ENCODE data around the gene AKR1C3. TPM values are rescaled to one million over a fixed set of nuclear protein-coding genes. Genes with fewer than 3 reads are reported as not detected.
"Not testable (repeated sequence)": the region's sequence is repeated elsewhere in the genome, so short reads cannot be mapped to it uniquely, and the experiment has no call there.

Gene AKR1C3
- total and polyA plus RNA-seq, 2 of the 4 experiments (the other 2 are of a cell fraction) = 0.18 to 0.51 TPM

DNA sequence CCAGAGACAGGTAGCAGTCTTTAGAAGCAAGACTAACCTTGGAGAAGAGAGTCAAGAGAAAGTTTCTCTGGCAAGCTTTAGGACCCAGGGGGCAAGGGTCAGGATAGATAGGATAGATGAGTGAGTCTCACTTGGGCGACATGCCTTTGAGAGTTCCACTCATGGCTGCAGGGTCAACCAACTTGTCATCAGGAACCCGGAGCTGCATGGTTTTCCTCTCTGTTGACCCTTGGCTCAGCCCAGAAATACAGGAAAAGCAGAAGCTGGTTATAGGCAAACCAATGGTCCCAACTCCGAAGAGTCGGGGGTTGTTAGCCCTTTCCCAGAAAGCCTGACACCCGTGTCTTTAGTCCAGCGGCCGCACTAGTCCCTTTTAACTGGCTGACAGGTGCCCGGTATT is 34.9 kb upstream of the AKR1C3 start:
- ATAC-seq (ENCODE audit: low read depth); H3K18ac ChIP-seq (ENCODE audit: low read depth, low read length); H3K79me1 ChIP-seq (ENCODE audit: low read depth in 1 of 2, low read length in 2 of 2); dilution Hi-C loops (cut with HindIII; ENCODE audit: low sequenced_read_pairs, unreplicated experiment); H4K8ac ChIP-seq (ENCODE audit: low read depth in 2 of 2, low read length in 2 of 2); in situ Hi-C loops (cut with MboI; ENCODE audit: low sequenced_read_pairs); H3K9ac ChIP-seq (ENCODE audit: low read depth, low read length); H3K4me3 ChIP-seq (ENCODE audit: insufficient read depth, low read depth, low read length); BruUV-seq (replicated peaks); POLR2A ChIA-PET (ENCODE audit: unreplicated experiment); H3K4ac ChIP-seq (ENCODE audit: low read depth, low read length); H2AFZ ChIP-seq (replicated peaks; ENCODE audit: low read length, poor library complexity); H3K23ac ChIP-seq (ENCODE audit: low read depth, low read length); H3K9me1 ChIP-seq (ENCODE audit: insufficient read depth, low read length); H2AK9ac ChIP-seq (replicated peaks; ENCODE audit: low read depth, low read length, poor library complexity); H4K91ac ChIP-seq (ENCODE audit: insufficient read depth, low read depth, low read length); H4K5ac ChIP-seq (ENCODE audit: low read depth, low read length); H2BK120ac ChIP-seq (ENCODE audit: low read depth, low read length); intact Hi-C loops (cut with micrococcal nuclease); CTCF ChIA-PET; H3K4me2 ChIP-seq (ENCODE audit: low read depth, low read length); H2AK5ac ChIP-seq (ENCODE audit: low read depth, low read length); H3K14ac ChIP-seq (replicated peaks; ENCODE audit: low read depth, low read length); H2BK20ac ChIP-seq (ENCODE audit: low read depth, low read length); H4K20me1 ChIP-seq (ENCODE audit: insufficient read depth, low read length); H3K27ac ChIP-seq (ENCODE audit: insufficient read depth, low read length); H3K27me3 ChIP-seq (ENCODE audit: control insufficient read depth, insufficient read depth, low read length); H3K9me3 ChIP-seq (ENCODE audit: control insufficient read depth, insufficient read depth, low read length); H3K56ac ChIP-seq (ENCODE audit: extremely low read depth, insufficient read depth, low read length); H2BK15ac ChIP-seq (ENCODE audit: low read depth, low read length); H2BK5ac ChIP-seq (ENCODE audit: low read depth, low read length, poor library complexity, severe bottlenecking); H3K4me1 ChIP-seq (ENCODE audit: control insufficient read depth, insufficient read depth, low read length); H3K36me3 ChIP-seq (ENCODE audit: control insufficient read depth, insufficient read depth, low read length); DNase-seq: not testable (repeated sequence)
- 96% methylated on average over 5 of the region's 8 CpGs; no CpG with 5 or more reads in 1 of the 2 experiments for WGBS, 2 experiments (ENCODE audit: extremely low coverage in 2 of 2, insufficient read length in 1 of 2)

DNA sequence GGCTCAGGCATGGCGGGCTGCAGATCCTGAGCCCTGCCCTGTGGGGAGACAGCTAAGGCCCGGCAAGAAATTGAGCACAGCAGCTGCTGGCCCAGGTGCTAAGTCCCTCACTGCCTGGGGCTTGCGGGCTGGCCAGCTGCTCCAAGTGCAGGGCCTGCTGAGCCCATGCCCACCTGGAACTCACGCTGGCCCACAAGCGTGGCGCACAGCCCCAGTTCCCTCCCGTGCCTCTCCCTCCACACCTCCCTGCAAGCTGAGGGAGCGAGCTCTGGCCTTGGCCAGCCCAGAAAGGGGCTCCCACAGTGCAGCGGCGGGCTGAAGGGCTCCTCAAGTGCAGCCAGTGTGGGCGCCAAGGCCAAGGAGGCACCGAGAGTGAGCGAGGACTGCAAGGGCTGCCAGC is 33.4 kb upstream of the AKR1C3 start:
- BruUV-seq (replicated peaks); dilution Hi-C loops (cut with HindIII; ENCODE audit: low sequenced_read_pairs, unreplicated experiment); intact Hi-C loops (cut with micrococcal nuclease); H3K18ac ChIP-seq (ENCODE audit: low read depth, low read length); H4K5ac ChIP-seq (ENCODE audit: low read depth, low read length); H3K4me2 ChIP-seq (ENCODE audit: low read depth, low read length); H3K27ac ChIP-seq (ENCODE audit: insufficient read depth, low read length); POLR2A ChIA-PET (ENCODE audit: unreplicated experiment); H3K27me3 ChIP-seq (ENCODE audit: control insufficient read depth, insufficient read depth, low read length); H2AK5ac ChIP-seq (ENCODE audit: low read depth, low read length); H2BK5ac ChIP-seq (ENCODE audit: low read depth, low read length, poor library complexity, severe bottlenecking); H2AK9ac ChIP-seq (replicated peaks; ENCODE audit: low read depth, low read length, poor library complexity); H3K14ac ChIP-seq (replicated peaks; ENCODE audit: low read depth, low read length); H2BK15ac ChIP-seq (ENCODE audit: low read depth, low read length); H3K9me1 ChIP-seq (ENCODE audit: insufficient read depth, low read length); H3K9ac ChIP-seq (ENCODE audit: low read depth, low read length); H3K9me3 ChIP-seq (ENCODE audit: control insufficient read depth, insufficient read depth, low read length); H3K23ac ChIP-seq (ENCODE audit: low read depth, low read length); H2BK120ac ChIP-seq (ENCODE audit: low read depth, low read length); H4K20me1 ChIP-seq (ENCODE audit: insufficient read depth, low read length); H2BK20ac ChIP-seq (ENCODE audit: low read depth, low read length); H3K4ac ChIP-seq (ENCODE audit: low read depth, low read length); H3K79me1 ChIP-seq (ENCODE audit: low read depth in 1 of 2, low read length in 2 of 2); in situ Hi-C loops (cut with MboI; ENCODE audit: low sequenced_read_pairs); ATAC-seq (ENCODE audit: low read depth); H3K4me1 ChIP-seq (ENCODE audit: control insufficient read depth, insufficient read depth, low read length); H4K8ac ChIP-seq (ENCODE audit: low read depth in 2 of 2, low read length in 2 of 2); H3K36me3 ChIP-seq (ENCODE audit: control insufficient read depth, insufficient read depth, low read length); H4K91ac ChIP-seq (ENCODE audit: insufficient read depth, low read depth, low read length); DNase-seq; H3K4me3 ChIP-seq (ENCODE audit: insufficient read depth, low read depth, low read length); H2AFZ ChIP-seq (replicated peaks; ENCODE audit: low read length, poor library complexity); H3K56ac ChIP-seq (ENCODE audit: extremely low read depth, insufficient read depth, low read length); CTCF ChIA-PET: not testable (repeated sequence)
- WGBS, 2 experiments (ENCODE audit: extremely low coverage in 2 of 2, insufficient read length in 1 of 2) = no CpG with 5 or more reads among the region's 13 CpGs
